Neuronal stem cell (in vitro differentiated cells): ENCODE measurements around the gene GALNT14.
A peak's percentile ranks its signal among the peaks of the same experiment; 100 is the strongest.

Experiments used
- DNase-seq: peaks from one replicate; pipeline ENCODE4 v3.0.0-alpha.2; 2013; ENCODE audit warnings: low spot score
- H2AFZ ChIP-seq: one replicate; pipeline ENCODE4 v1.6.1; 2013; ENCODE audit warnings: mild to moderate bottlenecking, low read length, inconsistent platforms
- H2AK5ac ChIP-seq: 2 replicates; pipeline ENCODE4 v1.6.1; 2013; ENCODE audit warnings: low read depth, mild to moderate bottlenecking, inconsistent platforms, low read length, moderate library complexity, mixed read lengths
- H2BK120ac ChIP-seq: 2 replicates; pipeline ENCODE4 v1.6.1; 2013; ENCODE audit warnings: low read depth, mild to moderate bottlenecking, inconsistent platforms, low read length, moderate library complexity, mixed read lengths
- H2BK12ac ChIP-seq: one replicate; pipeline ENCODE4 v1.6.1; 2013; ENCODE audit warnings: low read length, inconsistent platforms
- H2BK15ac ChIP-seq: 2 replicates; pipeline ENCODE4 v1.6.1; 2013; ENCODE audit warnings: mild to moderate bottlenecking, low read length, inconsistent platforms, mixed read lengths
- H2BK5ac ChIP-seq: one replicate; pipeline ENCODE4 v1.6.1; 2013; ENCODE audit warnings: inconsistent platforms, mild to moderate bottlenecking, low read length, moderate library complexity
- H3K14ac ChIP-seq: one replicate; pipeline ENCODE4 v1.6.1; 2013; ENCODE audit warnings: low read length, inconsistent platforms
- H3K18ac ChIP-seq: 2 replicates; pipeline ENCODE4 v1.6.1; 2013; ENCODE audit warnings: low read length, inconsistent platforms
- H3K23ac ChIP-seq: 2 replicates; pipeline ENCODE4 v1.6.1; 2013; ENCODE audit warnings: low read depth, mild to moderate bottlenecking, mixed read lengths, low read length, inconsistent platforms; ENCODE audit not compliant: poor library complexity
- H3K27ac ChIP-seq: replicated peaks from 3 replicates; pipeline ENCODE4 v1.5.1; 2013; ENCODE audit warnings: low read length, inconsistent platforms
- H3K27me3 ChIP-seq, 3 experiments: 2 replicates each; pipeline ENCODE4 v1.6.1; 2013; ENCODE audit warnings: low read length in 3 of 3, mild to moderate bottlenecking in 2 of 3, inconsistent platforms in 1 of 3, low read depth in 1 of 3, mixed read lengths in 1 of 3, moderate library complexity in 1 of 3; ENCODE audit not compliant: control insufficient read depth in 3 of 3, insufficient read depth in 3 of 3
- H3K36me3 ChIP-seq, 2 donors: replicated peaks in 1 of 2; 2 replicates each; pipeline ENCODE4 v1.6.1; 2013; ENCODE audit warnings: low read length in 2 of 2; ENCODE audit not compliant: control insufficient read depth in 2 of 2, insufficient read depth in 2 of 2
- H3K4ac ChIP-seq: 2 replicates; pipeline ENCODE4 v1.6.1; 2013; ENCODE audit warnings: inconsistent platforms, mild to moderate bottlenecking, low read length, moderate library complexity
- H3K4me1 ChIP-seq, 2 donors: 1 replicate in 1 of 2; 2 replicates in 1 of 2; pipeline ENCODE4 v1.6.1; 2013; ENCODE audit warnings: low read length in 2 of 2, low read depth in 1 of 2; ENCODE audit not compliant: control insufficient read depth in 2 of 2, insufficient read depth in 1 of 2
- H3K4me2 ChIP-seq: one replicate; pipeline ENCODE4 v1.6.1; 2013; ENCODE audit warnings: mild to moderate bottlenecking, low read length, inconsistent platforms; ENCODE audit not compliant: insufficient read depth, poor library complexity, severe bottlenecking
- H3K4me3 ChIP-seq, 2 donors: 2 replicates each; pipeline ENCODE4 v1.5.1; 2013; ENCODE audit warnings: low read length in 2 of 2, mild to moderate bottlenecking in 2 of 2, inconsistent platforms in 1 of 2, moderate library complexity in 1 of 2
- H3K79me1 ChIP-seq: one replicate; pipeline ENCODE4 v1.6.1; 2013; ENCODE audit warnings: low read depth, mild to moderate bottlenecking, inconsistent platforms, low read length, moderate library complexity
- H3K9ac ChIP-seq: one replicate; pipeline ENCODE4 v1.6.1; 2013; ENCODE audit warnings: mild to moderate bottlenecking, low read depth, low read length, inconsistent platforms; ENCODE audit not compliant: poor library complexity
- H3K9me3 ChIP-seq, 2 donors: replicated peaks in 1 of 2; 2 replicates each; pipeline versions ENCODE3 to v1.6.1; 2013; ENCODE audit warnings: low read length in 2 of 2, mild to moderate bottlenecking in 2 of 2, inconsistent platforms in 1 of 2, low read depth in 1 of 2, mixed read lengths in 1 of 2, moderate library complexity in 1 of 2; ENCODE audit not compliant: control insufficient read depth in 2 of 2, insufficient read depth in 1 of 2
- H4K8ac ChIP-seq: one replicate; pipeline ENCODE4 v1.6.1; 2013; ENCODE audit warnings: low read depth, mild to moderate bottlenecking, inconsistent platforms, low read length, moderate library complexity
- H4K91ac ChIP-seq: one replicate; pipeline ENCODE4 v1.6.1; 2013; ENCODE audit warnings: low read length, low read depth, mild to moderate bottlenecking, inconsistent platforms; ENCODE audit not compliant: poor library complexity
- WGBS, 2 donors: extraction: QIAGEN DNeasy Blood & Tissue Kit; methylation state at CpG; one replicate each; pipeline ENCODE4 v1.1.7; 2013; ENCODE audit warnings: missing lambda C conversion rate in 2 of 2, mixed read lengths in 1 of 2; ENCODE audit not compliant: insufficient read length in 2 of 2, insufficient replicate concordance in 1 of 2; ENCODE audit errors: extremely low coverage in 2 of 2; 5-methylcytosine and 5-hydroxymethylcytosine counted together

The GALNT14 gene

GRCh38 chr2:30936977-30937376 lies 201.3 kb downstream of the GALNT14 start:
- WGBS, 2 donors, result no CpG with 5 or more reads among the region's 2 CpGs

GRCh38 chr2:30935795-30936194 lies 202.4 kb downstream of the GALNT14 start:
- Histone ChIP-seq H3K18ac (no peak overlapping the region), H3K4me2 (no peak overlapping the region), H3K4ac (no peak overlapping the region), H3K14ac (no peak overlapping the region), H2BK5ac (no peak overlapping the region), H3K36me3 (no peaks in the 10 kb centered on the region), H3K9ac (no peak overlapping the region), H3K79me1 (no peaks in the 10 kb centered on the region), H3K23ac (no peak overlapping the region), H4K91ac (no peak overlapping the region), H3K9me3 (no peaks in the 10 kb centered on the region), H2BK12ac (no peak overlapping the region), H2BK120ac (no peak overlapping the region), H3K4me3 (no peak overlapping the region), H2AK5ac (no peak overlapping the region), H3K4me1 (no peaks in the 10 kb centered on the region), H3K27ac (no peak overlapping the region), H3K27me3 (no peaks in the 10 kb centered on the region), H2BK15ac (no peak overlapping the region), H2AFZ (no peak overlapping the region), H4K8ac (no peak overlapping the region)
- DNase-seq, result no peak
- no CpG with 5 or more reads among the region's 8 CpGs for WGBS, 2 donors

More at GRCh38 chr2:30936977-30937376, 201.3 kb downstream of the GALNT14 start:
- Histone ChIP-seq H3K4me2 (no peak overlapping the region), H3K9ac (no peak overlapping the region), H4K8ac (no peak overlapping the region), H3K18ac (no peak overlapping the region), H3K27me3 (no peaks in the 10 kb centered on the region), H2BK120ac (no peak overlapping the region), H3K4ac (no peak overlapping the region), H2BK5ac (no peak overlapping the region), H3K9me3 (no peaks in the 10 kb centered on the region), H3K36me3 (no peaks in the 10 kb centered on the region), H3K79me1 (no peaks in the 10 kb centered on the region), H3K23ac (no peak overlapping the region), H2BK15ac (no peak overlapping the region), H3K14ac (no peak overlapping the region), H2AK5ac (no peak overlapping the region), H3K4me3 (no peak overlapping the region), H2BK12ac (no peak overlapping the region), H2AFZ (no peak overlapping the region), H3K27ac (no peak overlapping the region), H4K91ac (no peak overlapping the region), H3K4me1 (no peaks in the 10 kb centered on the region)
- no peak for DNase-seq

GRCh38 chr2:30934066-30934465 lies 204.2 kb downstream of the GALNT14 start:
- Histone ChIP-seq H3K4ac (no peak overlapping the region), H3K36me3 (no peaks in the 10 kb centered on the region), H3K4me2 (no peak overlapping the region), H3K4me1 (no peaks in the 10 kb centered on the region), H3K27ac (no peak overlapping the region), H2BK120ac (no peak overlapping the region), H2BK12ac (no peak overlapping the region), H2AFZ (no peak overlapping the region), H2BK5ac (no peak overlapping the region), H3K27me3 (no peaks in the 10 kb centered on the region), H4K91ac (no peak overlapping the region), H3K14ac (no peak overlapping the region), H3K4me3 (no peak overlapping the region), H2BK15ac (no peak overlapping the region), H2AK5ac (no peak overlapping the region), H3K79me1 (no peaks in the 10 kb centered on the region), H3K9ac (no peak overlapping the region), H4K8ac (no peak overlapping the region), H3K23ac (no peak overlapping the region), H3K18ac (no peak overlapping the region), H3K9me3 (no peaks in the 10 kb centered on the region)
- DNase-seq, result no peak
- no CpG with 5 or more reads among the region's 7 CpGs for WGBS, 2 donors

GRCh38 chr2:30933496-30933895 lies 204.7 kb downstream of the GALNT14 start:
- Histone ChIP-seq H2AK5ac (no peak overlapping the region), H3K36me3 (no peaks in the 10 kb centered on the region), H3K27ac (no peak overlapping the region), H3K4me2 (no peak overlapping the region), H3K27me3 (no peaks in the 10 kb centered on the region), H3K4ac (no peak overlapping the region), H2BK120ac (no peak overlapping the region), H3K14ac (no peak overlapping the region), H3K18ac (peak overlapping the region; percentile 23), H2BK15ac (no peak overlapping the region), H4K91ac (no peak overlapping the region), H3K79me1 (no peaks in the 10 kb centered on the region), H2BK12ac (no peak overlapping the region), H2BK5ac (no peak overlapping the region), H3K4me3 (no peak overlapping the region), H2AFZ (no peak overlapping the region), H4K8ac (no peak overlapping the region), H3K9me3 (no peaks in the 10 kb centered on the region), H3K23ac (no peak overlapping the region), H3K4me1 (no peaks in the 10 kb centered on the region), H3K9ac (no peak overlapping the region)
- DNase-seq, result no peak
- no CpG with 5 or more reads among the region's 5 CpGs for WGBS, 2 donors
